Measurements from ENCODE around the gene MUSTN1. TPM values are rescaled to one million over a fixed set of nuclear protein-coding genes. Genes with fewer than 3 reads are reported as not detected.
A peak's percentile ranks its signal among the peaks of the same experiment; 100 is the strongest.

The MUSTN1 gene
- total and polyA plus RNA-seq, 2 of the 13 experiments (the other 11 are each of a cell fraction or from before 2014, with no cell fraction given) = 0.84 to 1.4 TPM

DNA sequence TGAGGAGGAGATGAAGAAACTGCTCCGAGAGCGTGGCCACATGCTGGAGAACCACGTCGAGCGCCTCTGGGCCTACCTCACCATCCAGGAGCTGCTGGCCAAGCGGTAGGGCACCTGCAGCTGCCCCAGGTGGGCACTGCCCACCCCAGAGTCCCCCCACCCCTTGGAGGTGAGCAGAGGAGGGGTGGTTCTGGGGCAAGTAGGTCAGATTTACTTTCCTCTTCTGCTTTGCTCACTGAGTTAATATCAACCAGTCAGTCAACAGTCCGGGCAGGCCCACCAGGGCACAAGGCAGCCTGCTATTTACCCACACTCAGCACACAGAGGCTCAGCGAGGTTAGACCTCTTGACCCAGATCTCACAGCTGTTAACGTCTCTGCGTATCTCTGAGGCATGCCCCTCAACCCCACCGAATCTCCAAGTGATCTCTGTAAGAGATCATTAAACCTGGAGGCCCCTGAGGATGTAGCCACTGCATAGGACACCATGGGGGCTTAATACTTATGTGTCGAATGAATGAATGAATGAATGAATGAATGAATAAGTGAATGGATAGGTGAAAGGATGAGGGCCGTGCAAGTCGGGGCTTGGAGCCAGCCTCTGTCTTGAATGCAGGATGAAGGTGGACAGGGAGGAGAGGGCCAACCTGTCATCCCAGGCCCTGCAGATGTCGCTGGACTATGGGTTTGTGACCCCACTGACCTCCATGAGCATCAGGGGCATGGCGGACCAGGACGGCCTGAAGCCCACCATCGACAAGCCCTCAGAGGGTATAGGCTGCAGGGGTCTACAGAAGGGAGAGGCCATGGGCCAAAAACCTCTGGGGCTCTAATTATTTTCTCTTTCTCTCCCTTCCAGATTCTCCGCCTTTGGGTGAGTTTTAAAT is 48.2 kb downstream of the MUSTN1 start (continued):
- TF ChIP-seq NONO (IDR thresholded peaks at IDR 0.05) (no peak), NONO (CRISPR knock-in tag; conservative IDR thresholded peaks at IDR 0.05) (no peak; the same call in 1 of the 2 replicates), ZNF513 (CRISPR knock-in tag; conservative IDR thresholded peaks at IDR 0.05) (no peak), KDM6A (CRISPR knock-in tag; IDR thresholded peaks at IDR 0.05; ENCODE audit: low read depth) (no peak; the same call in 1 of the 2 replicates), ISX (CRISPR knock-in tag; conservative IDR thresholded peaks at IDR 0.05) (no peak), ZNF18 (CRISPR knock-in tag; IDR thresholded peaks at IDR 0.05; ENCODE audit: insufficient replicate concordance) (peak; percentile 52), ZEB1 (IDR thresholded peaks at IDR 0.05; ENCODE audit: insufficient replicate concordance, low read depth) (peak; percentile 47), SAFB2 (CRISPR knock-in tag; IDR thresholded peaks at IDR 0.05; ENCODE audit: borderline replicate concordance, low read depth) (no peak), JARID2 (CRISPR knock-in tag; IDR thresholded peaks at IDR 0.05; ENCODE audit: insufficient replicate concordance) (no peak), ZNF510 (CRISPR knock-in tag; IDR thresholded peaks at IDR 0.05; ENCODE audit: low read depth) (no peak), CAMTA2 (CRISPR knock-in tag; IDR thresholded peaks at IDR 0.05; ENCODE audit: borderline replicate concordance) (no peak), PATZ1 (CRISPR knock-in tag; IDR thresholded peaks at IDR 0.05) (peak; percentile 39; the same call in 1 of the 2 replicates)
- TF ChIP-seq, protein P1, sequence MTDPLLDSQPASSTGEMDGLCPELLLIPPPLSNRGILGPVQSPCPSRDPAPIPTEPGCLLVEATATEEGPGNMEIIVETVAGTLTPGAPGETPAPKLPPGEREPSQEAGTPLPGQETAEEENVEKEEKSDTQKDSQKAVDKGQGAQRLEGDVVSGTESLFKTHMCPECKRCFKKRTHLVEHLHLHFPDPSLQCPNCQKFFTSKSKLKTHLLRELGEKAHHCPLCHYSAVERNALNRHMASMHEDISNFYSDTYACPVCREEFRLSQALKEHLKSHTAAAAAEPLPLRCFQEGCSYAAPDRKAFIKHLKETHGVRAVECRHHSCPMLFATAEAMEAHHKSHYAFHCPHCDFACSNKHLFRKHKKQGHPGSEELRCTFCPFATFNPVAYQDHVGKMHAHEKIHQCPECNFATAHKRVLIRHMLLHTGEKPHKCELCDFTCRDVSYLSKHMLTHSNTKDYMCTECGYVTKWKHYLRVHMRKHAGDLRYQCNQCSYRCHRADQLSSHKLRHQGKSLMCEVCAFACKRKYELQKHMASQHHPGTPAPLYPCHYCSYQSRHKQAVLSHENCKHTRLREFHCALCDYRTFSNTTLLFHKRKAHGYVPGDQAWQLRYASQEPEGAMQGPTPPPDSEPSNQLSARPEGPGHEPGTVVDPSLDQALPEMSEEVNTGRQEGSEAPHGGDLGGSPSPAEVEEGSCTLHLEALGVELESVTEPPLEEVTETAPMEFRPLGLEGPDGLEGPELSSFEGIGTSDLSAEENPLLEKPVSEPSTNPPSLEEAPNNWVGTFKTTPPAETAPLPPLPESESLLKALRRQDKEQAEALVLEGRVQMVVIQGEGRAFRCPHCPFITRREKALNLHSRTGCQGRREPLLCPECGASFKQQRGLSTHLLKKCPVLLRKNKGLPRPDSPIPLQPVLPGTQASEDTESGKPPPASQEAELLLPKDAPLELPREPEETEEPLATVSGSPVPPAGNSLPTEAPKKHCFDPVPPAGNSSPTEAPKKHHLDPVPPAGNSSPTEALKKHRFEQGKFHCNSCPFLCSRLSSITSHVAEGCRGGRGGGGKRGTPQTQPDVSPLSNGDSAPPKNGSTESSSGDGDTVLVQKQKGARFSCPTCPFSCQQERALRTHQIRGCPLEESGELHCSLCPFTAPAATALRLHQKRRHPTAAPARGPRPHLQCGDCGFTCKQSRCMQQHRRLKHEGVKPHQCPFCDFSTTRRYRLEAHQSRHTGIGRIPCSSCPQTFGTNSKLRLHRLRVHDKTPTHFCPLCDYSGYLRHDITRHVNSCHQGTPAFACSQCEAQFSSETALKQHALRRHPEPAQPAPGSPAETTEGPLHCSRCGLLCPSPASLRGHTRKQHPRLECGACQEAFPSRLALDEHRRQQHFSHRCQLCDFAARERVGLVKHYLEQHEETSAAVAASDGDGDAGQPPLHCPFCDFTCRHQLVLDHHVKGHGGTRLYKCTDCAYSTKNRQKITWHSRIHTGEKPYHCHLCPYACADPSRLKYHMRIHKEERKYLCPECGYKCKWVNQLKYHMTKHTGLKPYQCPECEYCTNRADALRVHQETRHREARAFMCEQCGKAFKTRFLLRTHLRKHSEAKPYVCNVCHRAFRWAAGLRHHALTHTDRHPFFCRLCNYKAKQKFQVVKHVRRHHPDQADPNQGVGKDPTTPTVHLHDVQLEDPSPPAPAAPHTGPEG (CRISPR knock-in tag; IDR thresholded peaks at IDR 0.05) = no peak
- TF ChIP-seq, protein P2, sequence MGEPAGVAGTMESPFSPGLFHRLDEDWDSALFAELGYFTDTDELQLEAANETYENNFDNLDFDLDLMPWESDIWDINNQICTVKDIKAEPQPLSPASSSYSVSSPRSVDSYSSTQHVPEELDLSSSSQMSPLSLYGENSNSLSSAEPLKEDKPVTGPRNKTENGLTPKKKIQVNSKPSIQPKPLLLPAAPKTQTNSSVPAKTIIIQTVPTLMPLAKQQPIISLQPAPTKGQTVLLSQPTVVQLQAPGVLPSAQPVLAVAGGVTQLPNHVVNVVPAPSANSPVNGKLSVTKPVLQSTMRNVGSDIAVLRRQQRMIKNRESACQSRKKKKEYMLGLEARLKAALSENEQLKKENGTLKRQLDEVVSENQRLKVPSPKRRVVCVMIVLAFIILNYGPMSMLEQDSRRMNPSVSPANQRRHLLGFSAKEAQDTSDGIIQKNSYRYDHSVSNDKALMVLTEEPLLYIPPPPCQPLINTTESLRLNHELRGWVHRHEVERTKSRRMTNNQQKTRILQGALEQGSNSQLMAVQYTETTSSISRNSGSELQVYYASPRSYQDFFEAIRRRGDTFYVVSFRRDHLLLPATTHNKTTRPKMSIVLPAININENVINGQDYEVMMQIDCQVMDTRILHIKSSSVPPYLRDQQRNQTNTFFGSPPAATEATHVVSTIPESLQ (CRISPR knock-in tag; conservative IDR thresholded peaks at IDR 0.05) = no peak
